Peyer's patch (tissue), 4 donors: ENCODE results near the gene CIB4. TPM values are rescaled to one million over a fixed set of nuclear protein-coding genes. Genes with fewer than 3 reads are reported as not detected.

Experiments
- DNase-seq, 3 donors: peaks; one replicate each; pipeline ENCODE4 v3.0.0-alpha.2; 2017 to 2019
- H3K27ac ChIP-seq, 4 donors: fragments of 200-600 bp; sonication (generic); one replicate each; pipeline ENCODE4 v1.5.1; 2016 to 2019
- H3K27me3 ChIP-seq, 2 donors: fragments of 200-600 bp; sonication (generic); one replicate each; pipeline ENCODE4 v1.5.1; 2019
- H3K36me3 ChIP-seq, 3 donors: fragments of 200-600 bp; sonication (generic); one replicate each; pipeline ENCODE4 v1.5.1; 2016 to 2019
- H3K4me1 ChIP-seq, 4 donors: fragments of 200-600 bp; sonication (generic); one replicate each; pipeline ENCODE4 v1.5.1; 2016 to 2019
- H3K4me3 ChIP-seq, 4 donors: fragments of 200-600 bp; sonication (generic); 1 replicate in 3 of 4; 2 replicates in 1 of 4; pipeline ENCODE4 v1.5.1; 2016 to 2019; ENCODE audit warnings: mild to moderate bottlenecking in 1 of 4
- H3K9me3 ChIP-seq, 4 donors: fragments of 200-600 bp; sonication (generic); one replicate each; pipeline ENCODE4 v1.5.1; 2016 to 2019; ENCODE audit warnings: mild to moderate bottlenecking in 1 of 4
- POLR2A ChIP-seq, 2 donors: fragments of 450-650 bp; IDR thresholded peaks; one replicate each; pipeline ENCODE4 v1.5.1; 2017; ENCODE audit warnings: antibody characterized with exemption in 2 of 2, mild to moderate bottlenecking in 2 of 2, moderate library complexity in 2 of 2
- total RNA-seq, 4 donors: library from RNA; depleted of rRNA; stranded (reverse); fragments of >200 nt; gene quantifications; one replicate each; pipeline ENCODE4 v1.1.0, GENCODE V29; 2016
- TF ChIP-seq, protein P1 (sequence below), 6 experiments: fragments of 450-650 bp in 4 of 6; fragments of 200-600 bp in 2 of 6; sonication (generic) in 1 of 6; IDR thresholded peaks; one replicate each; pipeline ENCODE4 v1.5.1; 2017 to 2019; ENCODE audit warnings: antibody characterized with exemption in 6 of 6, mild to moderate bottlenecking in 3 of 6, moderate library complexity in 1 of 6

Gene CIB4
- total RNA-seq, 4 donors from 2014 or later = not detected

DNA sequence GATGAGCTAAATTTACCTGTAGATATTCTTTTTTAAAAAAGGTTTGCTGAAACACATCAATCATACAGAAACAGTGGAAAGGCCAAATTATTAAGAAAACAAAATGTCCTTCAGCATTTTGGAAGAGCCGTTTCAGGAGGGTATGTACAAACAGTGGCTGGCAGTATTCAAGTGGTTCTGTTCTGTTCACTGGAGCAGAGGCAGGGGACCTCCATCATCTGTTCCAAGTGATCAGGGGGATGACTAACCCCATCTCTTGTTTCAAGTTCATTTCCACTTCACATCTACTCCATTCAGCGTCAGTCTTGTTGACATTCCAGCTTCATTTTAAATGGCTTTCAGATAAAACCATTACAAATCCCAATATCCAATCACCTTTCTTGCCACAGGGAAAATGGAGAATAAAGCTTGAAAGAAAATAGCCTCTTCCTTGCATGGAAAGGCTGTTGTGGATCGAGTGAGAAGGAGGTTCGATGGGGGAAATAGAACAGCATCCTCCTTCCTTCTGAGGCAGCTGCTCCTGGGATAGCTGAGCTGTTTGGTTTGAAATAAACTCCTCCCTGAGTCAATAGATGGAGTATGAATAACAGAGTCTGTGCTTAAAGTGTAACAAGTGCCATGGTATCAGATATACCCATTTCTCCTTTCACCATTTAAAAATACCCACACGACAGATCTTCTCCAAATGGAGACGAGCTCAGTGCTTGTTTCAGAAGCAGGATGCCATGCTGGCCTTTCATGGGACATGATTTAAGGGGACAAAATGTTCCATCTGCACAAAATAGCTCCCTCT, 99.6 kb downstream of the CIB4 start:
- TF ChIP-seq, protein P1, sequence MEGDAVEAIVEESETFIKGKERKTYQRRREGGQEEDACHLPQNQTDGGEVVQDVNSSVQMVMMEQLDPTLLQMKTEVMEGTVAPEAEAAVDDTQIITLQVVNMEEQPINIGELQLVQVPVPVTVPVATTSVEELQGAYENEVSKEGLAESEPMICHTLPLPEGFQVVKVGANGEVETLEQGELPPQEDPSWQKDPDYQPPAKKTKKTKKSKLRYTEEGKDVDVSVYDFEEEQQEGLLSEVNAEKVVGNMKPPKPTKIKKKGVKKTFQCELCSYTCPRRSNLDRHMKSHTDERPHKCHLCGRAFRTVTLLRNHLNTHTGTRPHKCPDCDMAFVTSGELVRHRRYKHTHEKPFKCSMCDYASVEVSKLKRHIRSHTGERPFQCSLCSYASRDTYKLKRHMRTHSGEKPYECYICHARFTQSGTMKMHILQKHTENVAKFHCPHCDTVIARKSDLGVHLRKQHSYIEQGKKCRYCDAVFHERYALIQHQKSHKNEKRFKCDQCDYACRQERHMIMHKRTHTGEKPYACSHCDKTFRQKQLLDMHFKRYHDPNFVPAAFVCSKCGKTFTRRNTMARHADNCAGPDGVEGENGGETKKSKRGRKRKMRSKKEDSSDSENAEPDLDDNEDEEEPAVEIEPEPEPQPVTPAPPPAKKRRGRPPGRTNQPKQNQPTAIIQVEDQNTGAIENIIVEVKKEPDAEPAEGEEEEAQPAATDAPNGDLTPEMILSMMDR (IDR thresholded peaks at IDR 0.05) = no peak
- no peak for TF ChIP-seq POLR2A (IDR thresholded peaks at IDR 0.05)
- Histone ChIP-seq H3K27me3 (no peaks in the 10 kb centered on the region), H3K9me3 (no peaks in the 10 kb centered on the region), H3K4me3 (no peak overlapping the region), H3K4me1 (no peaks in the 10 kb centered on the region), H3K36me3 (no peaks in the 10 kb centered on the region), H3K27ac (no peak overlapping the region)
- DNase-seq = no peak

DNA sequence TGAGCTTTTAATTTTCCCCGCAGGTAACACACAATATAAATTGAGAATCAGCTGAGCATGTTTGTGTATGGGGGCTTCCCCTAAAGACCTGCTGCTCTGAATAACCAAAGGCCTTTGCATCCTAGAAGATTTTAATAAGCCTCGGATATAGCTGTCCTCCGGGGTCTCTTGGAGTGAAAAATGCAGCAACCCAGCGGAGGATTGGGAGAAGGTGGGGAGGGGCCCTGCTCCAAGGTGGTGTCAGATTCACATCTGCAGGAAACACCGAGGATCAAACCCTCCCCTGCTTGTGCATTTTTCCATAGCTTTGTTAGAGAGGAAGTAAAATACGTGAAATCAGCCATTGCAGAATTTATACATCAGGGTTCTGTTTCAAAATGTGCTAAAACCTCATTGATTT, 100.2 kb downstream of the CIB4 start:
- Histone ChIP-seq H3K27me3 (no peaks in the 10 kb centered on the region), H3K36me3 (no peaks in the 10 kb centered on the region), H3K9me3 (no peaks in the 10 kb centered on the region), H3K4me3 (no peak overlapping the region), H3K4me1 (no peaks in the 10 kb centered on the region), H3K27ac (no peak overlapping the region)
- DNase-seq = peak in 1 of 3 donors; percentile 11
- no peak for TF ChIP-seq POLR2A (IDR thresholded peaks at IDR 0.05)
- TF ChIP-seq, protein P1 (IDR thresholded peaks at IDR 0.05) = no peak

DNA sequence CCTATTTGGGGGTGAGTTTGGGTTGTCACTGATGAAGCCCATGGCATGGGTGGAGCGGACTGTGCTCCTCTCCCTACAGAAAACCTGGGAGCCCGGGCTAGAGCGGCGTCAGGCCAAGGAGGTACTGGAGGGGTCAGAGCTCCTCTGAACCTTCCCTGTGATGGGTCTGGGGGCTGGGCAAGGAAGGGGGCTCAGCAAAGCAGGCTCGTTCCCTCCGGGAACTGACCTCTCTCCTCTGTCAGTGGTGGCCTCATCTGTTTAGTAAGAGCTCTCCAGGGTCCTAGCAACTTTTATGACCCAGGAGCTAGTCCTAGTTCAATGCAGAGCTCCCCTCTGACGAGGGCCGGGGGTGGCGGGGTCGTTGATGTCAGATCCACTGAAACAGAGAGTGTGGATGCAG, 100.9 kb downstream of the CIB4 start:
- peak in 1 of 3 donors; percentile 14 for DNase-seq
- Histone ChIP-seq H3K27me3 (no peaks in the 10 kb centered on the region), H3K4me3 (no peak overlapping the region), H3K4me1 (no peaks in the 10 kb centered on the region), H3K9me3 (no peaks in the 10 kb centered on the region), H3K27ac (no peak overlapping the region), H3K36me3 (no peaks in the 10 kb centered on the region)
- no peak for TF ChIP-seq POLR2A (IDR thresholded peaks at IDR 0.05)
- TF ChIP-seq, protein P1 (IDR thresholded peaks at IDR 0.05) = no peak

DNA sequence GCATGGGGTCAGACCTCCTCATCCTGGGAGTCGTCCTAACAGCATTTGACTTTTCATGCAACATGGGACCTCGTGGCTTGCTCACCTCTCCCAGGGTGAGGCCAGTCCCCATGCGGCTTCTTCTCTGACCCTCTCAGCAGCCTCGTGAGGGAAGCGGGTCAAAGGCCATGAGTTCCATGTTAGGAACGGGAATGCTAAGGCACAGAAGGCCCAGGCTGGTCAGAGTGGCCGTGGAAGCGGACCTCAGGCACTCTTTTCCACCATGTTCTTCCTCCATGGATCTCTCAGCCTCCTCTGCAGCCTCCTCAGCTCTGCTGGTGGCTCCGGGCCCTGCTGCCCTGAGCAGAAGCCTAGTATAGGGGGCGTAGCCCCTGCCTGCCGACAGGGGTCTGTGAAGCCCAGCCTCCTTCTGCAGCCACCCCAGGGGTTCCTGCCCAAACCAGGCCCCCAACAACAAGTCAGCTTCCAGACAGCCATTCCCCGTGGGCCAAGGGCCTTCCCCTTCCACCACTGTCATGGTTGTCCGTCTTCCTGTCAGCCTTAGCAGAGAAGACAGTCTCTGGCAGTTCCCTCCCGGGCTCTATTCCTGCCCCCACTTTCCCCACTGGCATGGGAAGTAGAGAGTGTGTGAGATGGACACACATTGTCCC, 103.2 kb downstream of the CIB4 start:
- TF ChIP-seq POLR2A (IDR thresholded peaks at IDR 0.05) = no peak
- TF ChIP-seq, protein P1 (IDR thresholded peaks at IDR 0.05) = no peak
- Histone ChIP-seq H3K4me3 (no peak overlapping the region), H3K27ac (no peak overlapping the region), H3K27me3 (no peaks in the 10 kb centered on the region), H3K9me3 (no peaks in the 10 kb centered on the region), H3K36me3 (no peaks in the 10 kb centered on the region), H3K4me1 (no peaks in the 10 kb centered on the region)
- peak in 1 of 3 donors; percentile 40 for DNase-seq

DNA sequence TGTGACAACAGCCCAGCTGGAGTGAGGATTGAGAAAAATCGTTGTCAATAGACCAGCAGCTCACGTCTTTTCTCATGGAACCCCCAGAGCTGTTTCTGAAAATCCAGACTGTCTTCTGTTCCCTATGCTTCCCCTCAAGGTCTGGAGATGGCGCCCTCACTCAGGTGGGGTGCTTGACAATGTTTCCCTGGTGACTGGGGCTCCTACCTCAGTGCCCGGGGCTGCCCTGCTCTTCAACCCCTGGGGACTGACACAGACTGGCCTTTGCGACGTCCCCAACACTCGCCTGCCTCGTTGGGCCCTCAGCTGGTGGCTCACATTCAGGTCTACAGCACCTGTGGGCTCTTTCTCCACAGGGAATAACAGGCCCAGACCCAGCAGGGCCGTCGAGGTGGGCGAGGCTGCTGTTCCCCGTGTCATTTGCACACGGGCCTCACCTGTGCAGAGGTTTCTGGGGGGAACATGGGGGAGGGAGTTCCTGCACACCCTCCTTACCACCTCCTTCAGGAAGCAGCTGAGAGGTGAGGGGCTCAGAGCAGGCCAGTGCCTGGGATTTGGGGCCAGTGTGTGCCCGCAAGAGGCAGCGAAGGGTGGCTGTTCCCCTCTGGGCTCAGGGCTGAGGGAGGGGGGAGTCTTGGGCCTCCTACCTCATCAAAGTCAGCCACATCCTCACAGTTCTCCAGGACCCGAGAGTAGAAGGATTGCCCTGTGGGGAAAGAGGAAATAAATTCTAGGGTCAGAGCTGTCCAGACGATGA, 103.9 kb downstream of the CIB4 start:
- no peaks in the 10 kb centered on the region for H3K27me3 ChIP-seq
- H3K4me3 ChIP-seq = no peak overlapping the region
- no peaks in the 10 kb centered on the region for H3K4me1 ChIP-seq
- no peak for TF ChIP-seq POLR2A (IDR thresholded peaks at IDR 0.05)
- TF ChIP-seq, protein P1 (IDR thresholded peaks at IDR 0.05) = no peak
- no peak overlapping the region for H3K27ac ChIP-seq
- H3K36me3 ChIP-seq = no peaks in the 10 kb centered on the region
- no peak for DNase-seq
- no peaks in the 10 kb centered on the region for H3K9me3 ChIP-seq
